HG03378 (cell line): ENCODE results near the gene FMO2.

Source experiments
- ATAC-seq: cut with Tn5 transposase; IDR thresholded peaks from one replicate; pipeline ENCODE4 v1.9.1; 2021; ENCODE audit warnings: mild to moderate bottlenecking, moderate library complexity; ENCODE audit not compliant: unreplicated experiment

Gene FMO2

GRCh38 chr1:171185091-171185490 lies at the start of gene FMO2:
Gene FMO2 (plus strand): TSS chr1:171185300. CDS start chr1:171185714, 414 bp downstream.
- ATAC-seq: no peak

DNA sequence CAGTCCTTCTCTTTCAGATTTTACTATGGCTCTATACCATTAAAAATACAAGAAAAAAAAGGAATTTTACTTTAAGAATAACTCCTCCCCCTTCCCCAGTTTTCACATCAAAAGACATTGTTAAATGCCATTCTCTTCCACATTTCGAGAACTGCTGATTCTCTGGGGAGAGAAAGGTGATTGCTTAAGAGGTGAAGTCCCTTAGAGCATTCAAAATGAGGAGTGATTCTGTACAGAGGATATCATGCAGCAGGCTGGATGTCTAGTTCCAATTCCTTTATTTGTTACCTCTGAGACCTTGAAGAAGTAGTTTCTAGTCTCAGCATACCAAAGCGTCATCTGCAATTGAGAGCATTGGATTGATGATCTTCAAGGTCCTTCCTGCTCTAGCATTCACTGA lies 47.5 kb upstream of the FMO2 start:
- ATAC-seq: no peak

GRCh38 chr1:171138980-171139379 lies 46.1 kb upstream of the FMO2 start:
- no peak for ATAC-seq

DNA sequence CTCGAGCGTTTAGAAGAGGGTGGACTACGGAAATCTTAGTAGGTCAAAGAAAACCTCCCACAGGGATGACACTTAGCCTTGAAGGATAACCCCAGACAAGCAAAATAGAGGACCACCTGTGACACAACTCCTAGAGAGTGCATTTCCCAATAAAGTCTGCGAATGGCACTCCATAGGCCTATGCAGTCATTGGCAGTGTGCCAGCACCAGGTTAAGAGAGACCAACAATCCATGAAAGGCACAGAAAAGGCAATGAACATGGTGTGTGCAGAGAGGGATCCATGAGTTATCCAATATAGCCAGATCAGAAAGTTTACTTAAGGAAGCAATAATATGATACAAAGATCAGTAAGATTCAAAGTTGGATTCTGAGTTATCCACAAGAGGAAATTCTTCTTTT lies 45.2 kb upstream of the FMO2 start:
- no peak for ATAC-seq

DNA sequence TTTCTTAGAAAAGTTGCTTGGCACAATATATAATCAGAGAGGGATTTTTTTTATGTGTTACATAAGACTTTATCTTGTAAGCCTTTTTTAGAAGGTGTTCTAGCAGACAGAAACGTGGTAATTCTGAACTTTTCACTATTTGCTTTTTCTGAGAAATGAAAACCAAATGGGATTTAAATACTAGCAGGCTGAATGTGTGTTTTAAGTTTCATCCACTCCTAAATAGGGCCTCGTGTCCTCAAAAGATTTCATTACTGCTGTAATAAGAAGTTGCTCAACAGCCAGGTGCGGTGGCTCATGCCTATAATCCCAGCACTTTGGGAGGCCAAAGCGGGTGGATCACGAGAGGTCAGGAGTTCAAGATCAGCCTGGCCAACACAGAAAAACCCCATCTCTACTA lies 44.7 kb upstream of the FMO2 start:
- ATAC-seq: no peak

DNA sequence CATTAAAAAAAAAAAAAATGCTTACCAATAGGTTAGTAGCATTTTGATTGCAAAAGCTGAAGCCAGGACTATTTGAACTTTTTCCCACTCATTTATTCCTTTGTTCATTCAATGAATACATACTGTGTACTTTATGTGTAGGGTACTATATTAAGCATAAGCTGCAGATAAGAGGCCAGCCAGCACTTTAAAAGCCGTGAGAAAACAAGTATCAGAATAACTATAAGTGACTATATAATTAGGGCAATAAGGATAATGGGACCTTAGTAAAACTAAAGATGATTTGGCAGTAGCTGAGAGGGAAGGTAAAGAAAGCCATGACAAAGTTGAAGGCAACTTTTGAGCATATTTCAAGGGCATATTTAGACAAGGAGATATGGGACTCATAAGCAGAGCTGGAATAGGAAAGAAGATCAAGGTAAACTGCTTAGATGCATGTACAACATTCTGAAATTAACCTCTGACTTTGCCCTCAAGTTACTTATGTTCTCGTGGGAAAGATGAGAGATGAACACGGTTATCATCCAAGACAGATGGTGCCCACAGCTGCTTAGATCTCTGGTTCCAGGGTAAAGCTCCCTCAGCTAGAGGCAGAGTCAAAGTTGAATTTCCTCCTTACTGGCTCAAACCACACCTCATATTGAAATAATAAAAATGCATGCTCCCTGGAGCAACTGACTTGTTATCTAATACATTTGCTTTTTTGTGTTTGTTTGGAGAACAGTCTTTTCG lies 44.0 kb upstream of the FMO2 start:
- ATAC-seq: no peak

DNA sequence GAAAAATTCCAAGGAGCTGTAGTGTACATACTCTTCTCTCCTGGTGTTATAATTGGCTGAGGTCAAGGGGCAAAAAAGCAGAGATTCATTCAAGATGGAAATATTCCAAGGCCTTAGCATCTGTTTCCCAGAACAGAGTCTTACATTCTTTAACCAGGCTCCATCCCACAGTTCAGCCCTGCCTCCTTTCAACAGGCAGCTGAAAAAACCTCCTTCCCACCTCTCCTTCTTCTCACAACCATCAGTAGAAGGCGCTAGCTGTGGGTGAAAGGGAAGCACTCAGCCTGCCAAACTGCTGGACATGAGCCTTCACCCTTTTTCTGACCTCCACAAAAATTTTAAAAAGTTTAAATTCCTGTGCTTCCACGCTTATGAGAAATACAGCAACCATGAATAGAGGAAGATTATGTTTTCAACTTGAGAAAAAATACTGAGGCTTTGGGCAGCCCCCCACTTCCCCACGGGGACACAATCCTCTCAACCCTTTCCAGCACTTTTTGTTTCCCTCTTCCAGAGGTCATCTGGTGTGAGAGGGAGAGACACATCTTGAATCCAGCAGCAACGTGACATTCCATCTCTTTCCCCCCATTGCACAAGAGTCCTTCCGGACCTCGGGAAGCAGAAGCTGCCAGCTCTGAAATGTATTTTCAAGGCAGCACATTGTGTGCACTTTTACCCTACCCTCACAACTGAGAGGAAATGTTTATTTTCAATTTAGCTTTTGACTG lies 43.2 kb upstream of the FMO2 start:
- no peak for ATAC-seq

DNA sequence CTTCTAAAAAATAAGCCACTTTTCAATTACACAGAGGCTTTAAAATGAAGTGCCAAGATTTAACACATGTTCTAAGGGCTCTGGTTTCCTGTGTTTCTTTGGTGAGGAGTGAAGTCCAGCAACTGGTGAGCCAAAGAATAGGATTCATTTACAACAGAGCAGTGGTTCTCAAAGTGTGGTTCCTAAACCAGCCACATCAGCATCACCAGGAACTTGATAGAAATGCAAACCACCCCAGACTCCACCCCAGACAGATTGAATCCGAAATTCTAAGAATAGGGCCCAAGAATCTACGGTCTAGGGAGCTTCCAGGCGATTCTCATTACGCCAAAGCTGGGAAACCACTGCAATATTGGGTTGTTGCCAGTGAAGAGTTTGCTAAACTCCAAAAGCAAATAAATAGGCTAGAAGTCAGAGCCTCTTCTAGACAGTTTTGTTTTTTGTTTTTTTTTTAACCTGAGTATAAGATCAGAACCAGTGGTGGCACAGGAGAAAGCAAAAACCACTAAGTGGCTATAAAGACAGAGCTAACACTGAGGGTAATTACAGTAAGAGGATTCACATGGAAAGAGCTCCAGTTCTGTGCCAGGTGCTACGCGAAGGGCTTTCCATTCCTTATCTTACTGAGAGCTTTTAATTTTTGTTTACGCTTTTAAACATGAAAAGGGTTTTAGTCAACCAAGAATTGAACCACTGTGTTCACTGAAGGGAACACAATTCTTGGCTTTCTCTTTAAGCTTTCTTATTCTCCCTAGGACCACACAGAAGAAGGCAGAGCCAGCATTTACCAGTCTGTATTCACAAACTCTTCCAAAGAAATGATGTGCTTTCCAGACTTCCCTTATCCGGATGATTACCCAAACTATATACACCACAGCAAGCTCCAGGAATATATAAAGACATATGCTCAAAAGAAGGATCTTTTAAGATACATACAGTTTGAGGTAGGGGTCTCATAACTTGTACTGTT lies 42.4 kb upstream of the FMO2 start:
- ATAC-seq: no peak

- ATAC-seq: no peak
Observed at GRCh38 chr1:171150156-171150555, 34.9 kb upstream of the FMO2 start.

DNA sequence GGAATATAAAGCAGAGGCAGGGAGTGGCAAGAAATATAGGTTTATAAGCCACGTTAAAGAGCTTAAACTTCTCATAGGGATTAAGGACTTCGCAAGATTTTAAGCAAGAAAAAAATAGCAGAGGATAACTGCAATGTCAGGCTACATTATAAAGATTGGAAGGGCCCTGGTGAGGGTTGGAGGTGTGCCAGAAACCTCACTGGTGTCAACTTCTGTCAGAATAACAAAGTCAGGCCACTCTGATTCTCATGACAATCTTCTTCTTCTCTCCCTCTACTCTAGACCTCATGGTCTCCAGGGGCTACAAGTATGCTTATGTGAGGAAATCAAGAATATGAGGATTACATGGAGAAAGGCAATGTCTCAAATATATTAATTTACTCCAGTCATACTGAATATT lies 32.6 kb upstream of the FMO2 start:
- ATAC-seq: no peak

- no peak for ATAC-seq
Observed at GRCh38 chr1:171155484-171155883, 29.6 kb upstream of the FMO2 start.

- ATAC-seq: no peak
Observed at GRCh38 chr1:171158096-171158495, 27.0 kb upstream of the FMO2 start.

GRCh38 chr1:171158551-171158950 lies 26.5 kb upstream of the FMO2 start:
- ATAC-seq: no peak

DNA sequence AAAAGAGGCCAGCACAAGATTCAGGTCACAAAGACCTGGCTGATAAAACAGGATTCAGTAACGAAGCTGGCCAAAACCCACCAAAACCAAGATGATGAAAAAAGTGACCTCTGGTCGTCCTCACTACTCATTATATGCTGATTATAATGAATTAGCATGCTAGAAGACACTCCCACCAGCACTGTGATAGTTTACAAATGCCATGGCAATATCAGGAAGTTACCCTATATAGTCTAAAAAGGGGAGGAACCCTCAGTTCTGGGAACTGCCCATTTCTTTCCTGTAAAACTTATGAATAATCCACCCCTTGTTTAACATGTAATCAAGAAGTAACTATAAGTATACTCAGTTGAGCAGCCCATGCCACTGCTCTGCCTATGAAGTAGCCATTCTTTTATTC lies 26.0 kb upstream of the FMO2 start:
- ATAC-seq: no peak

DNA sequence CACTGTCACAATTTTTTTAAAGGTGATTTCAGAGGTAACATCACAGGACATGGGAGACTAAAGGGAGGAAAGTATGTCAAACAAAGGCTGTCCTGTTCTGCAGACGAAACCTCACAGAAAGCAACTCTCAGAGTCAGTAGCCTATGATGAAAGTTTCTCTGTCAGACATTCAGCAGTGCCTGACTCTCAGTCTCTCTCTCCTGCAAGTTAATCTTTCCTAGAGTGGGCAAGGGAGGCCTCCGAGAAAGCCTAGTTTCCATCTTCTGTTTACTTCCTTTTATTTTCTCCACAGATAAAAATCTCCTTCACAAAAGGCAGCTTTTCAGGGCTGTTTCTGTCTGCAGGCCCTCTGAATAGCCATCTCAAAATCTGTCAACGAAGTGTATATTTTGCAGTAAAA lies 24.9 kb upstream of the FMO2 start:
- no peak for ATAC-seq

- no peak for ATAC-seq
Observed at GRCh38 chr1:171160639-171161354, 24.3 kb upstream of the FMO2 start.

GRCh38 chr1:171161431-171161830 lies 23.7 kb upstream of the FMO2 start:
- ATAC-seq: no peak

GRCh38 chr1:171166361-171166760 lies 18.7 kb upstream of the FMO2 start:
- no peak for ATAC-seq

DNA sequence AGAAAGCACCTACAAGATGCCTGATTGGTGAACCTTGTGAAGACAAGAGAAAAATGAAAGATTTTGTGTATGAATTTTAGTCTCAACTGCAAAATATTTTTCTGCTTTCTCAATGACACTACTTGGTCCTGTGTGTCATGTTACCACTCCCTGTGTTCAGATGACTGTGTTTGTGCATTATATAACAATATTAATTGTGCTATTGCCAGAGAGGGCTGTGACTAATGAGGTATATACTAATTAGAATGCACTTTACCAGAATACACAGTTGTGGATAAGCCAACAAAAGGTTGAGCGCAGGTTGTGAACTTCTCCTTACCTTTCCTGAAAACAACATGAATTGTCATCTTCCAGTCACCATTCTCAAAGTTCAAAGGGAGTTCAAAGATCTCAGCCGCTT lies 17.3 kb upstream of the FMO2 start:
- no peak for ATAC-seq

GRCh38 chr1:171172471-171172870 lies 12.6 kb upstream of the FMO2 start:
- no peak for ATAC-seq

GRCh38 chr1:171173069-171173468 lies 12.0 kb upstream of the FMO2 start:
- ATAC-seq: no peak
